Measurements from ENCODE around the gene LCP2. TPM values are rescaled to one million over a fixed set of nuclear protein-coding genes. Genes with fewer than 3 reads are reported as not detected.

The LCP2 gene
- total and polyA plus RNA-seq, 2 of the 4 experiments (the other 2 are of a cell fraction) = not detected

DNA sequence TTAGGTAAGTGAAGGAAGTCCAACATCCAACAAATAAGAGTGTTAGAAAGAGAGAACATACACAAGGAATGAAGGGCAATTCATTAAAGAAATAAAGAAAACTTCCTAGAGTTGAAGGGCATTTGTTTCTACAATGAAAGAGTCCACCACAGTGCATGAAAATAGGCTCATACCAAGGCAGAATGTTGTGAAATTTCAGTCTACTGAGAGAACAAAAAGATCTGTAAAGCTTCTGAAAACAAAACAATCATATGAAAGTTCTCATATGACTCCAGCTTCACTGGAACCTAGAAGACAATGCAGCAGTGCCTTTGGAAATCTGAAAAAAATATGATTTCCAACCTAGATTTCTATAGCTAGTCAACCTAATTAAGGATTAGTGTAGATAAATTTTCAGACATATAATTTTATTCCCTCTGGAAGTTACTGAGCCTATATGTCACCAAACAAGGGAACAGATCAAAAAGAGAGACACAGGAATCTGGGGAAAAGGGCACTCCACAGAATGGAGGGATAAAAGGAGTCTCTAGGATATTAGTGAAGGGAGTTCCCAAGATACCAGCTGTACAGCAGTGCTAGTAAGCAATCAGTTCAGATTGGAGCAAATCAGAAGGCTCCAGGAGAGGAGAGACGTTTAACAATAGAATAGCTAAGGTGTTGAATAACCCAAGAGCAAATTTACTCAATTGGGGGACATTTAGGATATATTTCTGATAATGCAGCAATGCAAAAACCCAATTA lies 59.0 kb downstream of the LCP2 start:
- Histone ChIP-seq H4K91ac (ENCODE audit: insufficient read depth, low read depth, low read length) (no peak overlapping the region), H3K4me1 (ENCODE audit: control insufficient read depth, insufficient read depth, low read length) (no peaks in the 10 kb centered on the region), H3K4me2 (ENCODE audit: low read depth, low read length) (no peak overlapping the region), H3K36me3 (ENCODE audit: control insufficient read depth, insufficient read depth, low read length) (no peaks in the 10 kb centered on the region), H4K20me1 (ENCODE audit: insufficient read depth, low read length) (no peaks in the 10 kb centered on the region), H2AFZ (replicated peaks; ENCODE audit: low read length, poor library complexity) (no peak overlapping the region), H2AK9ac (replicated peaks; ENCODE audit: low read depth, low read length, poor library complexity) (no peak overlapping the region), H3K9me1 (ENCODE audit: insufficient read depth, low read length) (no peaks in the 10 kb centered on the region), H2BK5ac (ENCODE audit: low read depth, low read length, poor library complexity, severe bottlenecking) (no peak overlapping the region), H2BK120ac (ENCODE audit: low read depth, low read length) (no peak overlapping the region), H3K4ac (ENCODE audit: low read depth, low read length) (no peak overlapping the region), H3K27me3 (ENCODE audit: control insufficient read depth, insufficient read depth, low read length) (no peaks in the 10 kb centered on the region), H4K5ac (ENCODE audit: low read depth, low read length) (no peak overlapping the region), H3K56ac (ENCODE audit: extremely low read depth, insufficient read depth, low read length) (no peak overlapping the region), H3K23ac (ENCODE audit: low read depth, low read length) (no peak overlapping the region), H3K18ac (ENCODE audit: low read depth, low read length) (no peak overlapping the region), H2BK20ac (ENCODE audit: low read depth, low read length) (no peak overlapping the region), H3K9ac (ENCODE audit: low read depth, low read length) (no peak overlapping the region), H3K79me1 (ENCODE audit: low read depth in 1 of 2, low read length in 2 of 2) (no peaks in the 10 kb centered on the region), H3K14ac (replicated peaks; ENCODE audit: low read depth, low read length) (no peak overlapping the region), H3K9me3 (ENCODE audit: control insufficient read depth, insufficient read depth, low read length) (no peaks in the 10 kb centered on the region), H2BK15ac (ENCODE audit: low read depth, low read length) (no peak overlapping the region), H2AK5ac (ENCODE audit: low read depth, low read length) (no peak overlapping the region), H3K4me3 (ENCODE audit: insufficient read depth, low read depth, low read length) (no peak overlapping the region), H4K8ac (ENCODE audit: low read depth in 2 of 2, low read length in 2 of 2) (no peak overlapping the region), H3K27ac (ENCODE audit: insufficient read depth, low read length) (no peak overlapping the region)
- intact Hi-C loops (cut with micrococcal nuclease) (no loop called here), in situ Hi-C loops (cut with MboI; ENCODE audit: low sequenced_read_pairs) (no loop called here), dilution Hi-C loops (cut with HindIII; ENCODE audit: low sequenced_read_pairs, unreplicated experiment) (no loop called here)
- BruUV-seq (replicated peaks) = no TSS peak
- DNase-seq = no peak
- no CpG with 5 or more reads among the region's 1 CpG for WGBS, 2 experiments (ENCODE audit: extremely low coverage in 2 of 2, insufficient read length in 1 of 2)
- ChIA-PET CTCF (interaction anchor here (0.6 to 1.1 kb wide), 4 partner anchors 13 to 182 kb away, joined by 3 to 4 read pairs (median 3); no protein-coding TSS in a partner anchor), POLR2A (ENCODE audit: unreplicated experiment) (no interaction called here)
- no peak for ATAC-seq (ENCODE audit: low read depth)
- no peak for TF ChIP-seq NFE2L2 (IDR thresholded peaks at IDR 0.05; ENCODE audit: low read depth, low read length)
- TF ChIP-seq MAFK (IDR thresholded peaks at IDR 0.05; ENCODE audit: low read depth, low read length) = no peak
- TF ChIP-seq CTCF (conservative IDR thresholded peaks at IDR 0.05; ENCODE audit: low read depth, low read length) = no peak
- TF ChIP-seq SMC3 (IDR thresholded peaks at IDR 0.05; ENCODE audit: low read depth, low read length) = no peak
- no peak for TF ChIP-seq RFX5 (IDR thresholded peaks at IDR 0.05; ENCODE audit: low read depth, low read length)
- TF ChIP-seq RAD21 (IDR thresholded peaks at IDR 0.05; ENCODE audit: low read length) = no peak
- no peak for TF ChIP-seq BHLHE40 (IDR thresholded peaks at IDR 0.05; ENCODE audit: low read depth, low read length)
- no peak for TF ChIP-seq MXI1 (IDR thresholded peaks at IDR 0.05; ENCODE audit: borderline replicate concordance, low read depth, low read length)
- no peak for TF ChIP-seq CHD1 (IDR thresholded peaks at IDR 0.05; ENCODE audit: low read depth, low read length)
- TF ChIP-seq POLR2A (IDR thresholded peaks at IDR 0.05; ENCODE audit: low read depth, low read length) = no peak
- no peak for TF ChIP-seq CEBPB (IDR thresholded peaks at IDR 0.05; ENCODE audit: low read depth, low read length)
